HS-5 (cell line): ENCODE results near the gene OS9.

Source experiments
- DNase-seq: peaks from one replicate; pipeline ENCODE4 v3.0.0-alpha.2; 2012; ENCODE audit warnings: low read depth

OS9 gene

GRCh38 chr12:57754411-57755193 lies 60.7 kb downstream of the OS9 start, which contains the start of gene MARCHF9:
MARCHF9 (plus strand) TSS chr12:57755103; CDS start chr12:57755529, 426 bp downstream.
- no peak for DNase-seq

DNA sequence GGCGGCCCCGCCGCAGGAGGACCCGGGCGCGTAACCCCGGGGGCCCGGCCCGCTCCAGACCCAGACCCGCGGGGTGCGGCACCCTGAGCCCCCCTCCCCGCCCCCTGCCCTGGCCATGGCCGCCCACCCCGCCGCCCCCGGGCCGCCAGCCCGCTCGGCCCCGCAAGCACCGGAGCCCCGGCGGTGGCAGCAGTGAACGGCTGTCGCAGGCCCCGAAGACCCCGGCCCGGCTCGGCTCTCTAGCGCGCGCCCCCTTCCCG lies 61.2 kb downstream of the OS9 start:
- no peak for DNase-seq

DNA sequence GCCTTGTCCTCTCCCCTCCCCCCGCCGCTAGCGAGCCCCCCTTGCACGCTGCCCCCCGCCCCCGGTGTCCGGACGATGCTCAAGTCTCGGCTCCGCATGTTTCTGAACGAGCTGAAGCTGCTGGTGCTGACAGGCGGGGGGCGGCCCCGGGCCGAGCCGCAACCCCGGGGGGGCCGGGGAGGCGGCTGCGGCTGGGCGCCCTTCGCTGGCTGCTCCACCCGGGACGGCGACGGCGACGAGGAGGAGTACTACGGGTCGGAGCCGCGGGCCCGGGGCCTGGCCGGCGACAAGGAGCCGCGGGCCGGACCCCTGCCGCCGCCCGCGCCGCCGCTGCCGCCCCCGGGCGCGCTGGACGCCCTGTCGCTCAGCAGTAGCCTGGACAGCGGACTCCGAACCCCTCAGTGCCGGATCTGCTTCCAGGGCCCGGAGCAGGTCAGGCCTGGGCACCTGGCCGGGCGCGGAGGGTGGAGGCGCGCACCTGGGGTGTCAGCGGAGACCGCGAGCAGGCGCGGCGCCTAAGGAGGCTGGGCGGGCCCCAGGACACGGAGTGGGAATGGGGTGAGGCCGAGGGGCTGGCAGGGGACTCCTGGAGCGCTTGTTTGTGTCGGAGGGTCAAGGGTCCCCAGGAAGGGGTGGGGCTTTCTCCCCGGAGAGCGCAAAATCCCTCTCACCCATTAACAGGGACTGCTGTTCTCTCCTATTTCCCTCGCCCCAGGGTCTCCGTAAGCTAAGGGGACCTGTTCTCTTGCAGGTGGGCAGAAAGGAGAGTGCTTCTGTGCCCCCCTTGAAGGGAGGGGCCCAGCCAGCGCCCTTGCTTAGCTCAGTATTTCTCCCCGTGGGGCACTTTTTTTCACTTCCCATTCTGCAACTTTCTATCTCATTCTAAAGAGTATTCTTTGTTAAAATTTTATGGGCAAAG lies 61.8 kb downstream of the OS9 start:
- no peak for DNase-seq

DNA sequence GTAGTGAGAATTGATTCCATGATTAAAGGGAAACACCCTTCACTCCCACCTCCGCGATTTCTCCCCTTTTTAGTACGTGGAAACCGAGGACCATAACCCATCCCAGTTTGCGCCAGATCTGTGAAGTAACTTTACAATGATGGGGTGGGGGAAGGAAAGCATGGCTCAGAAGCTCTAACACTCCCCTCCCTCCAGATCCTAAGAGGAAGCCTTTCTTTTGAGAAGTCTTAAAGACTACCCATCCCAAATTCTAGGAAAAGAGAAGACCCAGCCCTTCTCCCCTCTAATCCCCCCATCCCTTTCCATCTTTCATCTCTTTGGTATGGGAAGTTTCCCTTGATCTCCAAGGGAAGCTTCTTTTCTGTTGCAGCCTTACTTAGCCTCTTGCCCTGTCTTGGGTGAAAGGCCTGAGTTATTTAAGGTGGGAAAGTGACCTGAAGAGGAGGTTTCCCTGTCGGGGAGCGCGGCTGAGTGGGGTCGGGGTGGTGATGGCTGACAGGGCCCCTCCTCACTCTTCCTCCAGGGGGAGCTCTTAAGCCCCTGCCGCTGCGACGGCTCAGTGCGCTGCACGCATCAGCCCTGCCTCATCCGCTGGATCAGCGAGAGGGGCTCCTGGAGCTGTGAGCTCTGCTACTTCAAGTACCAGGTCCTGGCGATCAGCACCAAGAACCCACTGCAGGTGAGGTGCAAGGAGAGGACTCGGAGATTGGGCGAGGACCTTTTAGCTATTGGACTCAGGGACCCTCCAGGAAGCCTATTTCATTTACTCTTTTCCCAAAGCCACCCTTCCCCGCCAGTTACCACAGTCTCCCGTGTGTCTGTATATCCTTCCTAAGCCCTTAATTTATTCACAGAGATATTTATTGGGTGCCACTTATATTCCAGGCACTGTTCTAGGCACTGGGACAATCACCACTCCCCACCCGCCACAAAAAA lies 62.7 kb downstream of the OS9 start:
- DNase-seq: no peak

DNA sequence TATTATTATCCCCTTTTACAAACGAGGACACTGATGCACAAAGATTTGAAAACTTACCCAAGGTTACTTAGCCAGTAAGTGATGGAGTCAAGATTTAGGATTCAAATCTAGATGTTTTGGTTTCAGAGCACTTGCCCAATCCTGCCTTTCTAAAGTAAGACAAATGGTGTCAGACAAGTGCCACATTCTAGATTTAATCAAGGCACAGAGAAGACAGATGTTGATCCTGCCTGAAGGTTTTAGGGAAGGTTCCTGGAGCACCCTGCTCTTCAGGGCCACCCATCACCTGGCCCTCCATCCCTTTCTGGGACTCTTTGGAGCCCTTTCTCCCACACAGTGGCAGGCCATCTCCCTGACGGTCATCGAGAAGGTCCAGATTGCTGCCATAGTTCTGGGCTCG lies 63.8 kb downstream of the OS9 start:
- no peak for DNase-seq

GRCh38 chr12:57758552-57759359 lies 64.8 kb downstream of the OS9 start:
- DNase-seq: no peak

GRCh38 chr12:57759360-57759980 lies 65.5 kb downstream of the OS9 start:
- no peak for DNase-seq

- no peak for DNase-seq
These were observed 66.5 kb downstream of the OS9 start for GRCh38 chr12:57760347-57760982.

GRCh38 chr12:57761391-57761998 lies 67.6 kb downstream of the OS9 start:
- no peak for DNase-seq

- no peak for DNase-seq
These were observed 68.5 kb downstream of the OS9 start for GRCh38 chr12:57762463-57762862.

GRCh38 chr12:57763881-57764661 lies 70.1 kb downstream of the OS9 start:
- no peak for DNase-seq

DNA sequence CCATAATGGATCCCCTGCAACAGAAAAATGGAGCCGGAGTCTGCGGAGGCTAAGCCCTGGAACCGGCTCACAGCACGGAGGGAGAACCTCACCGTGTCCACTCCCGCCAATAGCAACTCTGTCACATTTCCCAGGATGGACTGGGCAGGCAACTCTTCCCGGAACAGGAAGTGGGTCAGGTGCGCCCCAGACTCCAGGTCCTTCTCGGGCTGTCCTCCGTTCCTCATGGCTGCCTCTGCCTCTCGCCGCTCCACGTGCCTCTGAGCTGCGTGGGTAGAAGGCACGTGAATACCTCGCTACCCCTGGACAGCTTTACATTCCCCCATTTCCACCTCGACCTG lies 70.7 kb downstream of the OS9 start:
- DNase-seq: no peak

DNA sequence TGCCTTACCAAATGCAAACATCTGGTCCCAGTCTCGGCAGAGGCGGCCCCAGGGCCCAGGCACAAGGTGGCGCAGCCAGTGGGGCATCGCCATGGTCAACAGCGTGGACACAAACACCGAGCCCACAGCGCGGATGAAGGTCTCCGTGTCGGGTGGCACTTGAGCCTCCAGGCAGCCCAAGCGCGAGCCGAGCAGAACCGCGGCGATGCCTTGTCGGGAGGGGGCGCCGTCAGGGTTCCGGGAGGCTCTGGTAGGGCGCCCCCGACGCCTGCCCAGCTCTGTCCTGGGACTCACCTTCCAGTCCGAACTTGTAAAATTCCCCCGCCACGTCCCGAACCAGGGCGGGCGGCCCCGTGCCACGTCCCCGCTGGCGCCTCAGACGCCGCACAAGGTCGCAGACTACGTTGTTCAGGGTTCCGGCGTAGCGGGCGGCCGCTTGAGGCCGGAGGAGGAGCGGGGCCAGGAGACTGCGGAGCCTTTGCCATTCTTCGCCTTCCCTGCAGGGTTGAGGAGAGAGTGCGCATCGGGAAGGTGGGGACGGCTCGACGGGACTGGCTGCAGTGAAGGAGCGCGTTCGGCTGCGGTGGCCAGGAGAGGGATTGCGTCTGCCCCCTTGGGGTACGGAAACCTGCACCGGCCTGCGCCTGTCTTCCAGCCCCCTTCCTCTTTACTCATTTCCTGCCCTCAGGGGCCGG lies 71.2 kb downstream of the OS9 start:
- no peak for DNase-seq

- no peak for DNase-seq
These were observed 71.9 kb downstream of the OS9 start for GRCh38 chr12:57765698-57766463.

DNA sequence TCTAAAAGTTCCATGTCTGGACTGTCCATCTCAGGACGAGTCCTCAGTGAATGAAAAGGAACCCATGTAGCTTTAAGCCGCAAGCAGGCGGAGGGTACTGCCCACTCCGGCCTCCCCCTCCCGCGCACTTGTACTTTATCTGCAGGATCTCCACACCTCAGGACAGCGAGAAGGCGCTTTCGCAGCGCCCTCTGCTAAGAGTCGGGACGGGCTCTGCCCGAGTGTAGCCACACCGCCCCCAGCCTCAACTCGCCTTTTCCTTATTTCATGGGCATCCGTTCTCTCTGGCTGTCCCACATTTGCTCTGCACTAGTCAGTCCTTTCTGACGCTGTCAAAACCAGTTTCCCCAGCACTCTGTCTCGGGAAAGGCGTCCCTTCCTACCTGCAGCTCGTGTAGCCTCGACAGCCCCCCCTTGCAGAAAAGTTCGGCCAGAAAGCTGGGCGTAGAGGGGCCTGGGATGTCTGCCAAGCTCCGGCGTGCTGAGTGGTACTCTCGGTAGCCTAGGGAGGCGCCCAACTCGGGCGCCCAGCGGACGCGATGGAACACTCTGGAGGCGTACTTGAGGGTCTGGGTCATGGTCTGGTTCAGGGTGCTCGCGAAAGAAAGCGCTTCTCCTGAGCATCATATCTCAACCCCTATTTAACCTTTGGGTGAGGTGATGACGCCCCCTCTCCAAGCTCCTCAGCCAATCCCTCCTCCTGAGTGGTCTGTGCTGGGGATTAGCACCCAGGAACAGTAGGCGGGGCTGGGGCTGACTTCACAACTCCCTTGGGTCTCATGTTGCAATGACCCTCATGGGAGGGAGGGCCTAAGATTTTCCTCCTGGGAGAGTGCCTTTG lies 72.8 kb downstream of the OS9 start, which contains the start of gene CYP27B1:
Gene CYP27B1 (minus strand): TSS at position 615 of the 841 bp plus-strand sequence. CDS start 37 bp downstream, at position 578.
- DNase-seq: no peak

GRCh38 chr12:57767305-57767698 lies 73.4 kb downstream of the OS9 start:
- no peak for DNase-seq

DNA sequence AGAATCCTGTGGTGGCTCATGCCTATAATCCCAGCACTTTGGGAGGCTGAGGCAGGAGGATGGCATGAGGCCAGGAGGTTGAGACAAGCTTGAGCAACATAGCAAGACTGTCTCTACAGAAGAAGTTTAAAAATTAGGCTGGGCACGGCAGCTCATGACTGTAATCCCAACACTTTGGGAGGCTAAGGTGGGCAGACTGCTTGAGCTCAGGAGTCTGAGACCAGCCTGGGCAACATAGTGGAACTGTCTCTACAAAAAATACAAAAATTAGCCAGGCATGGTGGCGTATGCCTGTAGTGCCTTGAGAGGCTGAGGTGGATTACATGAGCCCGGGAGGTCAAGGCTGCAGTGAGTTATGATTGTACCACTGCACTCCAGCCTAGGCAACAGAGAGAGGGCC lies 73.9 kb downstream of the OS9 start:
- DNase-seq: no peak
